ENCODE data around the gene ZNF224.

DNA sequence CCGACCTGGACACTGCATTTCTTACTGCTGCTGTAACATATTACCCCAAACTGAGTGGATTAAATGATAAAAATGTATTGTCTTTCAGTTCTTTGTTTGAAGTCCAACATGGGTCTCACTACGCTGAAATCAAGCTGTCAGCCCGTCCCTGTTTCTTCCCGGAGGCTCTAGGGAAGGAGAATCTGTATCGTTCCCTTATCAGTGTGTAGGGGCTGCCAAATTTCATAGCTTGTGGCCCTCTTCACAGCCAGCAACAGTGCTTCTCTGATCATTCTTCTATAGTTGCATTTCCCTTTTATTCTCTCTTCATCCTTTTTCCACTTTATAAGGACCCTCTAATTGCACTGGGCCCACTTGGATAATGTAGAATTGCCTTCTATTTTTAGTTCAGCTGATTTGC lies 57.3 kb downstream of the ZNF224 start:
- TF ChIP-seq EP300 (IDR thresholded peaks at IDR 0.05) (no peak), CTCF (IDR thresholded peaks at IDR 0.05) (no peak)

Measured in tibial nerve (tissue), 4 donors.